D721Med (cell line): ENCODE results near the gene RALGAPB.
"Not testable (repeated sequence)": the region's sequence is repeated elsewhere in the genome, so short reads cannot be mapped to it uniquely, and the experiment has no call there.

Experiments
- DNase-seq: peaks from one replicate; pipeline ENCODE4 v3.0.0; 2011; ENCODE audit warnings: low spot score; ENCODE audit not compliant: insufficient read length
- FAIRE-seq: peaks from 2 replicates; lab custom pipeline; 2011; peaks lifted over from hg19 to GRCh38; lab: Jason Lieb, UNC
- CTCF ChIP-seq: IDR thresholded peaks from 2 replicates; pipeline ENCODE4 v1.5.1; 2012; ENCODE audit warnings: mild to moderate bottlenecking, control low read depth; ENCODE audit not compliant: insufficient read depth; ENCODE audit errors: missing control alignments

RALGAPB gene

GRCh38 chr20:38429301-38429700, 43.3 kb upstream of the RALGAPB start:
- DNase-seq, result no peak
- TF ChIP-seq CTCF, result no peak
- FAIRE-seq, result no peak

GRCh38 chr20:38430679-38431325, 41.8 kb upstream of the RALGAPB start:
- no peak for TF ChIP-seq CTCF
- DNase-seq, result no peak
- FAIRE-seq, result no peak

- DNase-seq (no peak), FAIRE-seq (no peak)
- TF ChIP-seq CTCF, result no peak
Measured at GRCh38 chr20:38432292-38432691, 40.4 kb upstream of the RALGAPB start.

GRCh38 chr20:38432870-38433269, 39.8 kb upstream of the RALGAPB start:
- not testable (repeated sequence) for DNase-seq, FAIRE-seq

GRCh38 chr20:38433304-38433972, 39.2 kb upstream of the RALGAPB start:
- FAIRE-seq (no peak), DNase-seq (no peak)
- TF ChIP-seq CTCF, result no peak

- no peak for FAIRE-seq
- DNase-seq, result no peak
- no peak for TF ChIP-seq CTCF
Measured at GRCh38 chr20:38434301-38434741, 38.3 kb upstream of the RALGAPB start.

GRCh38 chr20:38434770-38435554, 37.7 kb upstream of the RALGAPB start, which contains the start of gene SNHG17:
TSS of gene SNHG17 (minus strand) at chr20:38435328.
- FAIRE-seq (no peak), DNase-seq (peak; percentile 68)
- TF ChIP-seq CTCF, result peak; percentile 99
